H9 (cell line): Measurements from ENCODE around the gene LRR1. TPM values are rescaled to one million over a fixed set of nuclear protein-coding genes. Genes with fewer than 3 reads are reported as not detected.

ENCODE experiments used
- DNase-seq: peaks from one replicate; pipeline ENCODE4 v3.0.0-alpha.2; 2017
- H2AFZ ChIP-seq: one replicate; pipeline ENCODE4 v1.6.1; 2013; ENCODE audit warnings: mild to moderate bottlenecking, low read length, control low read depth, moderate library complexity
- H2AK5ac ChIP-seq: 2 replicates; pipeline ENCODE4 v1.6.1; 2013; ENCODE audit warnings: low read length, control low read depth, mixed read lengths; ENCODE audit not compliant: insufficient read length
- H2BK120ac ChIP-seq: one replicate; pipeline ENCODE4 v1.6.1; 2013; ENCODE audit warnings: low read depth, mild to moderate bottlenecking, low read length, control low read depth, inconsistent platforms; ENCODE audit not compliant: poor library complexity, severe bottlenecking
- H2BK12ac ChIP-seq: 2 replicates; pipeline ENCODE4 v1.6.1; 2013; ENCODE audit warnings: low read length, control low read depth, mixed read lengths, low read depth; ENCODE audit not compliant: insufficient read length
- H2BK15ac ChIP-seq: 2 replicates; pipeline ENCODE4 v1.6.1; 2013; ENCODE audit warnings: low read depth, low read length, control low read depth
- H2BK20ac ChIP-seq: one replicate; pipeline ENCODE4 v1.6.1; 2013; ENCODE audit warnings: low read depth, mild to moderate bottlenecking, low read length, control low read depth, inconsistent platforms; ENCODE audit not compliant: poor library complexity, severe bottlenecking
- H2BK5ac ChIP-seq: 2 replicates; pipeline ENCODE4 v1.6.1; 2013; ENCODE audit warnings: low read length, control low read depth, mixed read lengths; ENCODE audit not compliant: insufficient read length
- H3K14ac ChIP-seq: 2 replicates; pipeline ENCODE4 v1.6.1; 2013; ENCODE audit warnings: low read length, control low read depth; ENCODE audit not compliant: insufficient read depth
- H3K18ac ChIP-seq: 2 replicates; pipeline ENCODE4 v1.6.1; 2013; ENCODE audit warnings: low read depth, mild to moderate bottlenecking, mixed read lengths, low read length, control low read depth; ENCODE audit not compliant: insufficient read length
- H3K23ac ChIP-seq: 2 replicates; pipeline ENCODE4 v1.6.1; 2013; ENCODE audit warnings: low read length, control low read depth, mixed read lengths, low read depth; ENCODE audit not compliant: insufficient read length
- H3K23me2 ChIP-seq: 2 replicates; pipeline ENCODE4 v1.6.1; 2013; ENCODE audit warnings: low read depth, mild to moderate bottlenecking, mixed read lengths, low read length, control low read depth; ENCODE audit not compliant: insufficient read length, poor library complexity, severe bottlenecking
- H3K27ac ChIP-seq: 2 replicates; pipeline ENCODE4 v1.5.1; 2013; ENCODE audit warnings: low read length, control low read depth, mixed read lengths, low read depth; ENCODE audit not compliant: insufficient read length
- H3K27me3 ChIP-seq: 2 replicates; pipeline ENCODE4 v1.6.1; 2013; ENCODE audit warnings: low read length, control low read depth, inconsistent platforms; ENCODE audit not compliant: insufficient read depth
- H3K4ac ChIP-seq: 2 replicates; pipeline ENCODE4 v1.6.1; 2013; ENCODE audit warnings: low read depth, mild to moderate bottlenecking, control low read depth, inconsistent platforms, low read length, moderate library complexity
- H3K4me1 ChIP-seq: 2 replicates; pipeline ENCODE4 v1.6.1; 2013; ENCODE audit warnings: low read length, control low read depth, inconsistent platforms; ENCODE audit not compliant: insufficient read depth
- H3K4me2 ChIP-seq: 2 replicates; pipeline ENCODE4 v1.6.1; 2013; ENCODE audit warnings: low read length, control low read depth, mixed read lengths; ENCODE audit not compliant: insufficient read length, insufficient read depth
- H3K56ac ChIP-seq: 2 replicates; pipeline ENCODE4 v1.6.1; 2013; ENCODE audit warnings: low read depth, mild to moderate bottlenecking, mixed read lengths, low read length, control low read depth; ENCODE audit not compliant: insufficient read length
- H3K79me1 ChIP-seq: 2 replicates; pipeline ENCODE4 v1.6.1; 2013; ENCODE audit warnings: low read depth, mild to moderate bottlenecking, moderate library complexity, low read length, control low read depth, inconsistent platforms; ENCODE audit not compliant: insufficient read depth, poor library complexity, severe bottlenecking
- H3K79me2 ChIP-seq: 2 replicates; pipeline ENCODE4 v1.6.1; 2013; ENCODE audit warnings: low read length, control low read depth, inconsistent platforms; ENCODE audit not compliant: insufficient read depth
- H3K9ac ChIP-seq: 2 replicates; pipeline ENCODE4 v1.6.1; 2013; ENCODE audit warnings: low read length, control low read depth, mixed read lengths; ENCODE audit not compliant: insufficient read length; ENCODE audit errors: extremely low read depth
- H3K9me3 ChIP-seq: one replicate; pipeline ENCODE4 v1.6.1; 2013; ENCODE audit warnings: low read depth, low read length, inconsistent platforms; ENCODE audit not compliant: control insufficient read depth
- H3T11ph ChIP-seq: one replicate; pipeline ENCODE4 v1.6.1; 2013; ENCODE audit warnings: mild to moderate bottlenecking, low read length, control low read depth, inconsistent platforms
- H4K20me1 ChIP-seq: one replicate; pipeline ENCODE4 v1.6.1; 2013; ENCODE audit not compliant: control insufficient read depth, insufficient read length, insufficient read depth
- H4K5ac ChIP-seq: 2 replicates; pipeline ENCODE4 v1.6.1; 2013; ENCODE audit warnings: low read depth, mild to moderate bottlenecking, mixed read lengths, low read length, control low read depth; ENCODE audit not compliant: insufficient read length
- H4K8ac ChIP-seq: replicated peaks from 2 replicates; pipeline ENCODE4 v1.6.1; 2013; ENCODE audit warnings: low read length, control low read depth, mixed read lengths, low read depth; ENCODE audit not compliant: insufficient read length
- H4K91ac ChIP-seq: 2 replicates; pipeline ENCODE4 v1.6.1; 2013; ENCODE audit warnings: low read depth, mild to moderate bottlenecking, moderate library complexity, mixed read lengths, low read length, control low read depth; ENCODE audit not compliant: insufficient read length
- H3K27ac Mint-ChIP-seq, 3 experiments: 2 replicates in 2 of 3; 3 replicates in 1 of 3; pipeline ENCODE4 v1.8.0; 2020 to 2021; ENCODE audit warnings: mixed read lengths in 3 of 3, mild to moderate bottlenecking in 1 of 3, moderate library complexity in 1 of 3
- H3K27me3 Mint-ChIP-seq: 2 replicates; pipeline ENCODE4 v1.8.0; 2021; ENCODE audit warnings: low read depth, mild to moderate bottlenecking, moderate library complexity, mixed read lengths
- H3K36me3 Mint-ChIP-seq, 3 experiments: 2 replicates in 2 of 3; 3 replicates in 1 of 3; pipeline ENCODE4 v1.8.0; 2020 to 2021; ENCODE audit warnings: low read depth in 3 of 3, mixed read lengths in 3 of 3; ENCODE audit not compliant: insufficient read depth in 1 of 3
- H3K4me1 Mint-ChIP-seq, 2 experiments: 2 replicates each; pipeline ENCODE4 v1.8.0; 2020; ENCODE audit warnings: mixed read lengths in 2 of 2
- H3K4me3 Mint-ChIP-seq, 2 experiments: 2 replicates in 1 of 2; 3 replicates in 1 of 2; pipeline ENCODE4 v1.8.0; 2020 to 2021; ENCODE audit warnings: mild to moderate bottlenecking in 2 of 2, mixed read lengths in 2 of 2, moderate library complexity in 1 of 2
- H3K9me3 Mint-ChIP-seq, 2 experiments: 2 replicates in 1 of 2; 3 replicates in 1 of 2; pipeline ENCODE4 v1.8.0; 2020; ENCODE audit warnings: mild to moderate bottlenecking in 2 of 2, mixed read lengths in 2 of 2, moderate library complexity in 1 of 2
- WGBS: extraction: QIAGEN DNeasy Blood & Tissue Kit; methylation state at CpG from one replicate; pipeline ENCODE4 v1.1.7; 2013; ENCODE audit warnings: missing lambda C conversion rate, low lambda C conversion rate, mixed read lengths; ENCODE audit not compliant: insufficient read length; ENCODE audit errors: extremely low coverage; 5-methylcytosine and 5-hydroxymethylcytosine counted together
- total RNA-seq: library from RNA; stranded (reverse); gene quantifications from 2 replicates; pipeline ENCODE4 v1.2.1, GENCODE V29; 2021
- TF ChIP-seq, protein P1 (sequence below): fragments of 200-600 bp; sonication (generic); conservative IDR thresholded peaks from 3 replicates; pipeline ENCODE4 v1.8.0; 2021; ENCODE audit warnings: antibody characterized with exemption, mild to moderate bottlenecking

Gene LRR1
- total RNA-seq, 1 experiment from 2014 or later, result 38.6 TPM

DNA sequence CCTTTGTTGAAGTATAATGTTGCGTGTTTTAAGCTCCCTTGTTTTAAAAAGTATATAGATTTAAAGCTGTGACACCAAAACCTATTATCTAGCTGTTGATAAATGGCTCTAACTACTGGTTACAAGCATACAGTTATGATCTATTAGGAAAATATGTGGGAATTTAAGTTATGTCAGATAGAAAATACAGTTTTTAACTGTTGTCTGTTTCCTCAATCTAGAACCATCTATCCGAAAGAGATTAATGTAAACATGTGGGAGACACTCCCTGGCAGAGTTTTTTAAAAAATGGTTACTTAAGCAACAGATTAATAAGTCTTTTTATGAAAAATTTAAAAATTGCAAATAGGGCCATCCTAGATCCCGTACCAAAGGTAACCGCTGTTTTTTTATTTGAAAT lies 13.5 kb downstream of the LRR1 start:
- TF ChIP-seq, protein P1, sequence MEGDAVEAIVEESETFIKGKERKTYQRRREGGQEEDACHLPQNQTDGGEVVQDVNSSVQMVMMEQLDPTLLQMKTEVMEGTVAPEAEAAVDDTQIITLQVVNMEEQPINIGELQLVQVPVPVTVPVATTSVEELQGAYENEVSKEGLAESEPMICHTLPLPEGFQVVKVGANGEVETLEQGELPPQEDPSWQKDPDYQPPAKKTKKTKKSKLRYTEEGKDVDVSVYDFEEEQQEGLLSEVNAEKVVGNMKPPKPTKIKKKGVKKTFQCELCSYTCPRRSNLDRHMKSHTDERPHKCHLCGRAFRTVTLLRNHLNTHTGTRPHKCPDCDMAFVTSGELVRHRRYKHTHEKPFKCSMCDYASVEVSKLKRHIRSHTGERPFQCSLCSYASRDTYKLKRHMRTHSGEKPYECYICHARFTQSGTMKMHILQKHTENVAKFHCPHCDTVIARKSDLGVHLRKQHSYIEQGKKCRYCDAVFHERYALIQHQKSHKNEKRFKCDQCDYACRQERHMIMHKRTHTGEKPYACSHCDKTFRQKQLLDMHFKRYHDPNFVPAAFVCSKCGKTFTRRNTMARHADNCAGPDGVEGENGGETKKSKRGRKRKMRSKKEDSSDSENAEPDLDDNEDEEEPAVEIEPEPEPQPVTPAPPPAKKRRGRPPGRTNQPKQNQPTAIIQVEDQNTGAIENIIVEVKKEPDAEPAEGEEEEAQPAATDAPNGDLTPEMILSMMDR, result no peak
- H3K27me3 ChIP-seq, result no peaks in the 10 kb centered on the region
- no peak overlapping the region for H2BK15ac ChIP-seq
- H2BK20ac ChIP-seq, result no peak overlapping the region
- H3K14ac ChIP-seq, result no peak overlapping the region
- no peak overlapping the region for H4K91ac ChIP-seq
- H3K79me2 ChIP-seq, result no peaks in the 10 kb centered on the region
- Mint-ChIP-seq H3K4me1 (peaks cover 3 to 6% of the 10 kb centered on the region in 2 experiments; a peak in 2 of 4 replicates), H3K27me3 (no peaks in the 10 kb centered on the region), H3K36me3 (peaks cover 6 to 41% (median 26%) of the 10 kb centered on the region in 3 experiments; a peak in 6 of 7 replicates), H3K27ac (no peak overlapping the region; a peak in 2 of 7 replicates), H3K4me3 (no peak overlapping the region), H3K9me3 (no peaks in the 10 kb centered on the region)
- H3K9me3 ChIP-seq, result no peaks in the 10 kb centered on the region
- no peak overlapping the region for H3T11ph ChIP-seq
- no peak overlapping the region for H3K18ac ChIP-seq
- WGBS, result no CpG with 5 or more reads among the region's 4 CpGs
- H3K4me2 ChIP-seq, result no peak overlapping the region
- no peaks in the 10 kb centered on the region for H3K23me2 ChIP-seq
- H3K56ac ChIP-seq, result no peak overlapping the region
- H2AFZ ChIP-seq, result no peak overlapping the region
- H3K27ac ChIP-seq, result no peak overlapping the region
- no peak overlapping the region for H2AK5ac ChIP-seq
- H3K4ac ChIP-seq, result no peak overlapping the region
- H3K79me1 ChIP-seq, result no peaks in the 10 kb centered on the region
- no peak overlapping the region for H2BK5ac ChIP-seq
- H3K9ac ChIP-seq, result no peak overlapping the region
- DNase-seq, result no peak
- H4K20me1 ChIP-seq, result no peaks in the 10 kb centered on the region
- no peak overlapping the region for H2BK120ac ChIP-seq
- no peak overlapping the region for H3K23ac ChIP-seq
- H4K5ac ChIP-seq, result no peak overlapping the region
- no peak overlapping the region for H4K8ac ChIP-seq
- H2BK12ac ChIP-seq, result no peak overlapping the region
- H3K4me1 ChIP-seq, result no peaks in the 10 kb centered on the region
